ENCODE measurements around the gene RUFY1. TPM values are rescaled to one million over a fixed set of nuclear protein-coding genes. Genes with fewer than 3 reads are reported as not detected.
A peak's percentile ranks its signal among the peaks of the same experiment; 100 is the strongest.
"Not testable (repeated sequence)": the region's sequence is repeated elsewhere in the genome, so short reads cannot be mapped to it uniquely, and the experiment has no call there.

Gene RUFY1
- total RNA-seq, 2 experiments from 2014 or later: 35.8 to 47.7 TPM

DNA sequence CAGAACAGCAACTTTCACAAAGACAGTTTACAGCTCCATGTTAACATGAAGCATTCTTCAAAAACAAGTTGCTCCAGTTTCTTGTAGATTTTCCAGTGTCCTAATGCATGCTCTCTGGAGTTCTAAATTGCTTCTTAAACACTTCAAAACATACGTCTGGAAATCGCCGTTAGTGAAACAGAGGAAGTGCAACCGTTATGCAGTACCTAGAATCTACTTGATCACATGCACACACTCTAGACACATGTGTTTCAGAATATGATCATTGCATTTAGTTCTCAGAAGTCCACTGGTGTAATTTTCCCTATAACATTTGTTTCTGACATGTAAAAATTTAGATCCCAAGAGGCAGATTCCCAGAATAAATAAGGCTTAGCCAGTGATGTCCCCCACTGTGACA is 41.1 kb upstream of the RUFY1 start:
- no peak overlapping the region for H3K27ac ChIP-seq (ENCODE audit: low read depth, low read length, poor library complexity, severe bottlenecking)
- no peaks in the 10 kb centered on the region for H3K36me3 ChIP-seq (ENCODE audit: insufficient read depth, low read length)
- H3K9me3 ChIP-seq (ENCODE audit: low read length): no peaks in the 10 kb centered on the region
- BruUV-seq (replicated peaks): no TSS peak
- no peaks in the 10 kb centered on the region for H4K20me1 ChIP-seq (ENCODE audit: insufficient read depth, low read length)
- no peaks in the 10 kb centered on the region for H3K79me2 ChIP-seq (ENCODE audit: insufficient read depth, low read depth, low read length)
- ChIA-PET CTCF (ENCODE audit: unreplicated experiment) (no interaction called here), POLR2A (no interaction called here)
- no peak overlapping the region for H3K4me3 ChIP-seq (ENCODE audit: low read depth, low read length, poor library complexity, severe bottlenecking)
- peak; percentile 21 for DNase-seq (ENCODE audit: low spot score)
- no peaks in the 10 kb centered on the region for H3K9me2 ChIP-seq (ENCODE audit: insufficient read depth, low read length)
- H3K4me2 ChIP-seq (ENCODE audit: low read length): peak overlapping the region; percentile 13; the same call in 1 of the 2 replicates
- intact Hi-C loops (cut with micrococcal nuclease; ENCODE audit: unreplicated experiment): no loop called here
- TF ChIP-seq EZH2phosphoT487 (IDR thresholded peaks at IDR 0.05; ENCODE audit: borderline replicate concordance, low read depth, low read length) (no peak), CTCF (conservative IDR thresholded peaks at IDR 0.05; ENCODE audit: low read length) (no peak)
- peaks cover 10% of the 10 kb centered on the region for H3K4me1 ChIP-seq (ENCODE audit: insufficient read depth, low read length, poor library complexity, severe bottlenecking)
- H2AFZ ChIP-seq (ENCODE audit: low read length): peak overlapping the region; percentile 68

DNA sequence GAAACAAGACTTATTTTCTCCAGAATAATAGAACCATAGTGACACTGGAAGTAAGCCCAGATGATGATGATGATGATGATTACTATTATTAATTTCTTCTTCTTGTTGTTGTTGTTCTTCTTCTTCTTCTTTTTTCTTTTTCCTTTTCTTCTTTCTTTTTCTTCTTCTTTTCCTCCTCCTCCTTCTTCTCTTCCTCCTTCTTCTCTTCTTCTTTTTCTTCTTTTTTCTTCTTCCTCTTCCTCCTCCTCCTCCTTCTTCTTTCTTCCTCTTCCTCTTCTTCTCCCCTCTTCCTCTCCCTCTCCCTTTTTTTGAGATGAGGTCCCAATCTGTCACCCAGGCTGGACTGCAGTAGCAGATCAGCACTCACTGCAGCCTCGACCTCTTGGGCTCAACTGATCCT is 40.5 kb upstream of the RUFY1 start:
- BruUV-seq (replicated peaks): no TSS peak
- H2AFZ ChIP-seq (ENCODE audit: low read length): peak overlapping the region; percentile 68
- no peak overlapping the region for H3K4me2 ChIP-seq (ENCODE audit: low read length)
- H3K9me3 ChIP-seq (ENCODE audit: low read length): no peaks in the 10 kb centered on the region
- POLR2A ChIA-PET: interaction anchor here (0.5 kb wide), 1 partner anchor 599 kb away, joined by 3 read pairs; no protein-coding TSS in a partner anchor
- intact Hi-C loops (cut with micrococcal nuclease; ENCODE audit: unreplicated experiment): no loop called here
- no peaks in the 10 kb centered on the region for H3K9me2 ChIP-seq (ENCODE audit: insufficient read depth, low read length)
- no peak overlapping the region for H3K27ac ChIP-seq (ENCODE audit: low read depth, low read length, poor library complexity, severe bottlenecking)
- no peak for TF ChIP-seq EZH2phosphoT487 (IDR thresholded peaks at IDR 0.05; ENCODE audit: borderline replicate concordance, low read depth, low read length)
- TF ChIP-seq CTCF (conservative IDR thresholded peaks at IDR 0.05; ENCODE audit: low read length): no peak
- no peaks in the 10 kb centered on the region for H4K20me1 ChIP-seq (ENCODE audit: insufficient read depth, low read length)
- no peaks in the 10 kb centered on the region for H3K79me2 ChIP-seq (ENCODE audit: insufficient read depth, low read depth, low read length)
- H3K4me3 ChIP-seq (ENCODE audit: low read depth, low read length, poor library complexity, severe bottlenecking): no peak overlapping the region
- DNase-seq (ENCODE audit: low spot score): no peak
- no peaks in the 10 kb centered on the region for H3K36me3 ChIP-seq (ENCODE audit: insufficient read depth, low read length)
- peaks cover 10% of the 10 kb centered on the region for H3K4me1 ChIP-seq (ENCODE audit: insufficient read depth, low read length, poor library complexity, severe bottlenecking)
- CTCF ChIA-PET (ENCODE audit: unreplicated experiment): no interaction called here

GRCh38 chr5:179512452-179513000 is 37.8 kb upstream of the RUFY1 start:
- TF ChIP-seq CTCF (conservative IDR thresholded peaks at IDR 0.05; ENCODE audit: low read length): no peak
- no peak for TF ChIP-seq EZH2phosphoT487 (IDR thresholded peaks at IDR 0.05; ENCODE audit: borderline replicate concordance, low read depth, low read length)
- POLR2A ChIA-PET: no interaction called here
- CTCF ChIA-PET (ENCODE audit: unreplicated experiment): no interaction called here
- no peaks in the 10 kb centered on the region for H3K36me3 ChIP-seq (ENCODE audit: insufficient read depth, low read length)
- H3K79me2 ChIP-seq (ENCODE audit: insufficient read depth, low read depth, low read length): no peaks in the 10 kb centered on the region
- no peak overlapping the region for H3K4me2 ChIP-seq (ENCODE audit: low read length)
- intact Hi-C loops (cut with micrococcal nuclease; ENCODE audit: unreplicated experiment): no loop called here
- no peak for DNase-seq (ENCODE audit: low spot score)
- H3K4me3 ChIP-seq (ENCODE audit: low read depth, low read length, poor library complexity, severe bottlenecking): no peak overlapping the region
- H3K9me3 ChIP-seq (ENCODE audit: low read length): no peaks in the 10 kb centered on the region
- H3K9me2 ChIP-seq (ENCODE audit: insufficient read depth, low read length): no peaks in the 10 kb centered on the region
- no peaks in the 10 kb centered on the region for H4K20me1 ChIP-seq (ENCODE audit: insufficient read depth, low read length)
- no peak overlapping the region for H2AFZ ChIP-seq (ENCODE audit: low read length)
- H3K27ac ChIP-seq (ENCODE audit: low read depth, low read length, poor library complexity, severe bottlenecking): no peak overlapping the region
- no TSS peak for BruUV-seq (replicated peaks)
- peaks cover 10% of the 10 kb centered on the region for H3K4me1 ChIP-seq (ENCODE audit: insufficient read depth, low read length, poor library complexity, severe bottlenecking)

DNA sequence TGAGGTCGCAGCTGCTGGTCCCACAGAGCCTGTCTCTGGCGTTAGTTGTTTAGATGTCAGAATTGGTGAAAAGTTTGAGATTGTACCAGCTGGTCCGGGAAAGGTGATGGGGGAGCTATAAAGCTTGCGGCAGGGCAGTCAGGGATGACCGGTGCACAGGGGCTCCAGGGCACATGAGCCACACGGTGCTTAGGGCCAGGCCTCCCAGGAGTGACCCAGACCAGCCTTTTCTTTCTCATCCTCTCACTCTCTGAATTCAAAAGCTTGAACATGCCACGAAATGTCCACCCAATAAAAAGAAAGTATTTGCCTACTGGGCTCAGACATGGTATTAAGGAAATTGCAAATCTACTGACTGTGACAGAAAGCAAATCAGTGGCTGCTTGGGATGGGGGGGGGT is 34.9 kb upstream of the RUFY1 start:
- BruUV-seq (replicated peaks); H3K79me2 ChIP-seq (ENCODE audit: insufficient read depth, low read depth, low read length); H2AFZ ChIP-seq (ENCODE audit: low read length); H3K9me3 ChIP-seq (ENCODE audit: low read length); H3K4me3 ChIP-seq (ENCODE audit: low read depth, low read length, poor library complexity, severe bottlenecking); POLR2A ChIA-PET; H4K20me1 ChIP-seq (ENCODE audit: insufficient read depth, low read length); intact Hi-C loops (cut with micrococcal nuclease; ENCODE audit: unreplicated experiment); H3K4me2 ChIP-seq (ENCODE audit: low read length); H3K9me2 ChIP-seq (ENCODE audit: insufficient read depth, low read length); DNase-seq (ENCODE audit: low spot score); H3K27ac ChIP-seq (ENCODE audit: low read depth, low read length, poor library complexity, severe bottlenecking); CTCF ChIA-PET (ENCODE audit: unreplicated experiment); H3K4me1 ChIP-seq (ENCODE audit: insufficient read depth, low read length, poor library complexity, severe bottlenecking); H3K36me3 ChIP-seq (ENCODE audit: insufficient read depth, low read length): not testable (repeated sequence)

Data from OCI-LY7 (cell line).